Nephron (organoid): Measurements from ENCODE around the gene DCUN1D4.

ENCODE experiments used
- H3K27ac Mint-ChIP-seq, 3 experiments: 2 replicates each; pipeline ENCODE4 v1.8.0; 2020; ENCODE audit warnings: mixed read lengths in 3 of 3, mild to moderate bottlenecking in 2 of 3, moderate library complexity in 1 of 3
- H3K27me3 Mint-ChIP-seq: 2 replicates; pipeline ENCODE4 v1.8.0; 2021; ENCODE audit warnings: low read depth, mild to moderate bottlenecking, moderate library complexity, mixed read lengths
- H3K36me3 Mint-ChIP-seq: 2 replicates; pipeline ENCODE4 v1.8.0; 2020; ENCODE audit warnings: low read depth, mixed read lengths
- H3K4me1 Mint-ChIP-seq: 2 replicates; pipeline ENCODE4 v1.8.0; 2020; ENCODE audit warnings: mixed read lengths
- H3K4me3 Mint-ChIP-seq, 3 experiments: 2 replicates each; pipeline ENCODE4 v1.8.0; 2020; ENCODE audit warnings: mild to moderate bottlenecking in 3 of 3, mixed read lengths in 3 of 3, moderate library complexity in 2 of 3
- H3K9me3 Mint-ChIP-seq: 2 replicates; pipeline ENCODE4 v1.8.0; 2020; ENCODE audit warnings: mixed read lengths
- CTCF ChIP-seq, 3 experiments: fragments of 200-600 bp; sonication (generic); IDR thresholded peaks; one replicate each; pipeline ENCODE4 v1.5.0; 2021; ENCODE audit warnings: antibody characterized with exemption in 3 of 3; ENCODE audit not compliant: unreplicated experiment in 3 of 3

The DCUN1D4 gene

GRCh38 chr4:51842554-51843308, at the start of gene DCUN1D4:
TSS of gene DCUN1D4 (plus strand) at chr4:51843153. CDS start at chr4:51843243, 90 bp downstream.
- TF ChIP-seq CTCF (IDR thresholded peaks at IDR 0.05; ENCODE audit: unreplicated experiment in 3 of 3), result peak; percentile 16 to 44 (median 28)
- Mint-ChIP-seq H3K27ac (peak within 1 kb of the TSS; percentile 87 to 96 (median 95)), H3K36me3 (no peaks in the 10 kb centered on the region), H3K4me3 (peak within 1 kb of the TSS; percentile 93 to 95 (median 95)), H3K4me1 (peaks cover 27% of the 10 kb centered on the region), H3K27me3 (peaks cover 5% of the 10 kb centered on the region), H3K9me3 (no peaks in the 10 kb centered on the region)

- TF ChIP-seq CTCF (IDR thresholded peaks at IDR 0.05; ENCODE audit: unreplicated experiment in 3 of 3), result no peak
- Mint-ChIP-seq H3K36me3 (no peaks in the 10 kb centered on the region), H3K27ac (no peak overlapping the region), H3K9me3 (peaks cover 28% of the 10 kb centered on the region), H3K27me3 (no peaks in the 10 kb centered on the region), H3K4me1 (no peaks in the 10 kb centered on the region), H3K4me3 (no peak overlapping the region)
Observed at GRCh38 chr4:51820443-51821234, 22.3 kb upstream of the DCUN1D4 start.

GRCh38 chr4:51825341-51825740, 17.6 kb upstream of the DCUN1D4 start:
- no peak overlapping the region for H3K4me3 Mint-ChIP-seq
- H3K27me3 Mint-ChIP-seq, result no peaks in the 10 kb centered on the region
- peaks cover 5% of the 10 kb centered on the region for H3K9me3 Mint-ChIP-seq
- no peak for TF ChIP-seq CTCF (IDR thresholded peaks at IDR 0.05; ENCODE audit: unreplicated experiment in 3 of 3)
- H3K27ac Mint-ChIP-seq, result no peak overlapping the region
- H3K4me1 Mint-ChIP-seq, result no peaks in the 10 kb centered on the region
- H3K36me3 Mint-ChIP-seq, result no peaks in the 10 kb centered on the region

GRCh38 chr4:51830156-51830720, 12.7 kb upstream of the DCUN1D4 start:
- H3K36me3 Mint-ChIP-seq, result no peaks in the 10 kb centered on the region
- no peaks in the 10 kb centered on the region for H3K27me3 Mint-ChIP-seq
- no peak for TF ChIP-seq CTCF (IDR thresholded peaks at IDR 0.05; ENCODE audit: unreplicated experiment in 3 of 3)
- H3K9me3 Mint-ChIP-seq, result no peaks in the 10 kb centered on the region
- peak overlapping the region in 2 of 3 experiments; percentile 8 for H3K27ac Mint-ChIP-seq
- H3K4me1 Mint-ChIP-seq, result peaks cover 2% of the 10 kb centered on the region
- H3K4me3 Mint-ChIP-seq, result no peak overlapping the region

GRCh38 chr4:51831133-51831532, 11.8 kb upstream of the DCUN1D4 start:
- Mint-ChIP-seq H3K27ac (no peak overlapping the region), H3K4me3 (no peak overlapping the region), H3K4me1 (peaks cover 11% of the 10 kb centered on the region), H3K36me3 (no peaks in the 10 kb centered on the region), H3K27me3 (no peaks in the 10 kb centered on the region), H3K9me3 (no peaks in the 10 kb centered on the region)
- TF ChIP-seq CTCF (IDR thresholded peaks at IDR 0.05; ENCODE audit: unreplicated experiment in 3 of 3), result peak; percentile 44 to 59 (median 48)
